GM12801 (cell line): ENCODE measurements around the gene COA3.

Source experiments
- CTCF ChIP-seq: IDR thresholded peaks from one replicate; pipeline ENCODE4 v1.5.1; 2011; ENCODE audit warnings: control low read depth; ENCODE audit not compliant: insufficient read length; ENCODE audit errors: extremely low read depth

COA3 gene

DNA sequence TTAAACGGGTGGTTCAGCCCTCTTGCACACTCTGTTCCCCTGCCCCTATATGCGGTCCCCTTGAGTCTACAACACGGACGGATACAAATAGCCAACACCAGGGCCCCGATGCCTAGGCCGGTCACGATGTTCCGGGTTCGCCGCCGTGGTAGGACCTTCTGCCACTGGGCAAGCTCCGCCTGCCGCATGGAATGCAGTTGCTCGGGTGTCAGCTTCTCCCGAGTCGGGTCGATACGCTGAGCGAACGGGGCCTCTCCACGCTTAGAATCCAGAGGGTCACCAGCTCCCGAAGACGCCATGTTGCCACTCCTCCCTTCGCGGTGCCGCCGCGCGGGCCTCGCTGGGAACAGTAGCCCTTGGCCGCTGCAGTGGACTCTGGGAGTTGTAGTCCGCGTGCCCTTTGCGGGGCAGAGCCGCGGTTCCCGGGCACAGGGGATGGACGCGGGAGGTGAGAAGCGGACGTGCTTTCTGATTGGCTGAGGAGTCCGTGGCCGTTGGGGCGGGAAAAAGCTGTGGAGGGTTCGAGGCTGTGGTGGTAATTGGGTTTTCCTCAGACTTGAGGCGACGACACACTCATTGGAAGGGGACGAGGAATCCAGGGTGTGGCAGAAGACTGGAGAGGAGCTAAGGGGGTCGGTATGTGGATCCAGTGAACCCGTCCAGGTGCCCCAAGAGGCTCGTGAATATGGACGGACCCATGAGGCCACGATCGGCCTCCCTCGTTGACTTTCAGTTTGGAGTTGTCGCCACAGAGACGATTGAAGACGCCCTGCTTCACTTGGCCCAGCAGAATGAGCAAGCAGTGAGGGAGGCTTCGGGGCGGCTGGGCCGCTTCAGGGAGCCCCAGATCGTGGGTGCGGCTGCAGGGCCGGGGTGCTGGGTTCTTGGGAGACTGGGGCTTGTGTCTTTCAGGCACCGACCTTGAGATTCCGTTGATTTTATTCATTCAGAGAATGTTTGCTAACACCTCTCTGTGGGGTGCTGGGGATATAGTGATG is at the start of gene COA3, which contains the start of gene CNTD1:
TSS of gene COA3 (minus strand) at position 322 of the 998 bp plus-strand sequence. CDS start at position 299, 23 bp downstream.
TSS of gene CNTD1 (plus strand) at position 479 of the 998 bp plus-strand sequence. CDS start at position 686, 207 bp downstream.
- no peak for TF ChIP-seq CTCF

DNA sequence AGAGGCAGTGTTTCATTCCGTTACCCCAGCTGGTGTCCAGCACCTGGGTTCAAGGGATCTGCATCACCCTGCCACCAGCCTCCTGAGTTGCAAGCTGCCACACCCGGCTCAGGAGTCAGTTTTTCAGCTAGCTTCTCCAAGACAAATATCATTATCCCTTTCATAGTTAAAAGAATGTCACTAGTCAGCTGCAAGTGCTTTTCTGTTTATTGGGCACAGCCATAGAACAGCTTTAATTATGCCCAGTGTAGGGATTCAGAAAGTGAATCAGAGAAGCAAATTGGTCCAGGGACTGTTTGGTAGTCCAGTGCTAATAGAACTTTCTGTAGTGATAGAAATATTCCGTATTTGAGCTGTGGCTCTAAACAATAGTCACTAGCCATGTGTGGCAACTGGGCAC is 49.6 kb upstream of the COA3 start:
- TF ChIP-seq CTCF, result no peak

DNA sequence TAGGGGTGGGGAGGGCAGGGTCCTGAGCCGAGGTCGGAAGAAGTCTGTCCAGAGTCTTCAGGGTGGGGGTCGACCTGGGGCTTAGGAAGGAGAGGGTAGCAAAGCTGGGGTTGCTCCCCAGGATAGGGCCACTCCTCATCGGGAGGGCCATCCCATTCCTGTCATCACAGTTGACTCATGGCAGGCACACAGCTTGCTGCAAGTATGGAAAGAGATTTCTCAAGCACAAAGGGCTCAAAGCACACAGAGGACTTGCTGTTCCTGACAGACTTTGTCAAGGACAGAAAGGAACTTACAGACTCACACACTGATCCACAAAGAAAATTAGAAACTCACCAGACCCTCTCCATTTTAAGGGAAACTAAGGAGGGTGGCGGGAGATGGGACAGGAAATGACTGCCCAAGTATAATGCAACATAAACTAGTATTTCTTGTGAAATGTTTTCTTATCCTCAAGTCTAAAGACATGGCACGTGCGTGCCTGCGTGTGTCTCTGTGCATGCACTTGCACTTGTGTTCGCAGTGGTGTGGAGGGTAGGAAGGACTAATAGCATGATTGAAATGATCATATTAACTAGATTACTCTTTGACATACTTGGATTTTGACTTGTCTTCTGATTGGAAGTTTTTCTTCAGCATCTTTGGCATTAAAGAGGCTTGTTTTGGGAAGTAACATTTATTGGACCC is 48.2 kb upstream of the COA3 start:
- TF ChIP-seq CTCF, result no peak

DNA sequence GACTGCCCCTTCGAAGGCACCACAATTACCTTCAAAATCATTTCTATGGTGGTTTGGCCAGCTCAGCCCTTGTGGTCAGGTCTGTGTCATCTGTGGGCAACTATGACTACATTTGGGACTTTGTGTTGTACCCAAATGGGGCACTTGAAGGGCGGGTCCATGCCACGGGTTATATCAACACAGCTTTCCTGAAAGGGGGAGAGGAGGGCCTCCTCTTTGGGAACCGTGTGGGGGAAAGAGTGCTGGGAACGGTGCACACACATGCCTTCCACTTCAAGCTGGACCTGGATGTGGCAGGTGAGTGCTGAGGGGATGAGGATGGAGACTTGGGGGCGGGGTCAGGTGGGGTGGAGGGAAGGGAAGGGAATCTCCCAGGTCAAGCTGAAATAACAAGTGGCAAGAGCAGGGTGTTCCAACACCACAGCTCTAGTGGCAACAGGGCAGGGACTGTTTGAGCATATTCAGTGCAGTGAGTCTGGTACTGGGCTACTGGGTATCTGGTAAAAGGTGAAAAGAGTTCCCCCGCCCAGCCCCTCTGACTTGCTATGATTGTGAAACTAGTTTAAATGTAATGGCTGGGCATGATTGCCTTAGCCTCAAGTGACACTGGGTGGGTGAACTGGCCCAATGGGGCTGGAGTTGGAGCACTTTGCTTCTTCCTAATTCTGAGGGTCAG is 47.6 kb upstream of the COA3 start:
- TF ChIP-seq CTCF, result no peak

- TF ChIP-seq CTCF, result no peak
Observed at GRCh38 chr17:42845556-42845917, 47.0 kb upstream of the COA3 start.

- no peak for TF ChIP-seq CTCF
Observed at GRCh38 chr17:42844761-42845555, 46.5 kb upstream of the COA3 start.
